Measurements from ENCODE around the gene SMAD9. TPM values are rescaled to one million over a fixed set of nuclear protein-coding genes. Genes with fewer than 3 reads are reported as not detected.

The SMAD9 gene
- total and polyA plus RNA-seq, 2 experiments from 2014 or later, result 10.6 to 10.8 TPM

- peak; percentile 45 for DNase-seq
- peaks cover 16% of the 10 kb centered on the region; the same call in 1 of the 2 replicates for H3K36me3 ChIP-seq (ENCODE audit: low read depth)
- peaks cover 64% of the 10 kb centered on the region for H3K79me2 ChIP-seq (ENCODE audit: insufficient read depth)
- no peaks in the 10 kb centered on the region for H3K27me3 ChIP-seq (replicated peaks; ENCODE audit: insufficient read depth)
- no peak overlapping the region for H3K9ac ChIP-seq
- no peak overlapping the region for H3K27ac ChIP-seq
- no peaks in the 10 kb centered on the region for H3F3A ChIP-seq (ENCODE audit: insufficient read depth)
- peaks cover 9% of the 10 kb centered on the region for H3K4me1 ChIP-seq (ENCODE audit: insufficient read depth)
- peak overlapping the region; percentile 18; the same call in 1 of the 2 replicates for H3K4me3 ChIP-seq
- H4K20me1 ChIP-seq (ENCODE audit: insufficient read depth), result no peaks in the 10 kb centered on the region
- WGBS, 2 experiments (ENCODE audit: low coverage in 1 of 2, low lambda C conversion rate in 2 of 2, missing lambda C conversion rate in 2 of 2), result 58 to 62% methylated on average over 3 of the region's 3 CpGs
- TF ChIP-seq EZH2 (IDR thresholded peaks at IDR 0.05; ENCODE audit: insufficient read depth, poor library complexity, severe bottlenecking) (no peak), EZH2phosphoT487 (IDR thresholded peaks at IDR 0.05; ENCODE audit: insufficient read depth, low read depth) (no peak)
- peak overlapping the region; percentile 25; the same call in 1 of the 2 replicates for H2AFZ ChIP-seq
- no peak overlapping the region for H3K4me2 ChIP-seq (ENCODE audit: unreplicated experiment)
- no peaks in the 10 kb centered on the region for H3K9me3 ChIP-seq (ENCODE audit: low read depth)
- no peaks in the 10 kb centered on the region for H3K9me2 ChIP-seq (ENCODE audit: insufficient read depth)
- in situ Hi-C loops (cut with MboI), result no loop called here
These were observed 97.3 kb downstream of the SMAD9 start for GRCh38 chr13:36822785-36823184.

DNA sequence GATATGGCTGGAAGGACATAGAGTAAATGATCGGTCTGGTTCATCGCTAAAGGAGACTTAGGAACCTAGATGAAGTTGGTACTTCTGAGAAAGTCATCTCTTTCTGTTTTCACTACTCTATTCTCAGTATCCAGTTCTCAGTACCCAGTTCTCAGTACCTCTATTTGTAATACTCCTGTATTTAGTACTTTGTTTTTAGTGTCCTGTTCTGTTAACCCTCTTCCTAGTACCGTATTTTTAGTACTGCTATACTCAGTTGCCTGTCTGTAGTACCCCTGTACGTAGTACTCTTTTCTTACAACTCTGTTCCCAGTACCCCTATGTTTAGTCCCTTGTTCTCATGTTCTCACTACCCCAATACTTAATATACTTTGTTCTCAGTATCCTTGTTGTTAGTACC lies 99.8 kb downstream of the SMAD9 start:
- no peaks in the 10 kb centered on the region for H3K9me2 ChIP-seq (ENCODE audit: insufficient read depth)
- H3K27ac ChIP-seq, result no peak overlapping the region
- TF ChIP-seq EZH2phosphoT487 (IDR thresholded peaks at IDR 0.05; ENCODE audit: insufficient read depth, low read depth), result no peak
- no peak for TF ChIP-seq EZH2 (IDR thresholded peaks at IDR 0.05; ENCODE audit: insufficient read depth, poor library complexity, severe bottlenecking)
- H3K9ac ChIP-seq, result peak overlapping the region; percentile 78
- no peaks in the 10 kb centered on the region for H3K27me3 ChIP-seq (replicated peaks; ENCODE audit: insufficient read depth)
- H3F3A ChIP-seq (ENCODE audit: insufficient read depth), result no peaks in the 10 kb centered on the region
- peaks cover 9% of the 10 kb centered on the region for H3K4me1 ChIP-seq (ENCODE audit: insufficient read depth)
- no peaks in the 10 kb centered on the region for H4K20me1 ChIP-seq (ENCODE audit: insufficient read depth)
- no peaks in the 10 kb centered on the region for H3K9me3 ChIP-seq (ENCODE audit: low read depth)
- peak overlapping the region; percentile 80 for H3K4me2 ChIP-seq (ENCODE audit: unreplicated experiment)
- peak overlapping the region; percentile 93 for H3K4me3 ChIP-seq
- H3K79me2 ChIP-seq (ENCODE audit: insufficient read depth), result peaks cover 60% of the 10 kb centered on the region
- in situ Hi-C loops (cut with MboI), result no loop called here
- DNase-seq, result peak; percentile 24
- no peaks in the 10 kb centered on the region for H3K36me3 ChIP-seq (ENCODE audit: low read depth)
- 32 to 36% methylated on average over 4 of the region's 4 CpGs for WGBS, 2 experiments (ENCODE audit: low coverage in 1 of 2, low lambda C conversion rate in 2 of 2, missing lambda C conversion rate in 2 of 2)
- peak overlapping the region; percentile 100 for H2AFZ ChIP-seq

DNA sequence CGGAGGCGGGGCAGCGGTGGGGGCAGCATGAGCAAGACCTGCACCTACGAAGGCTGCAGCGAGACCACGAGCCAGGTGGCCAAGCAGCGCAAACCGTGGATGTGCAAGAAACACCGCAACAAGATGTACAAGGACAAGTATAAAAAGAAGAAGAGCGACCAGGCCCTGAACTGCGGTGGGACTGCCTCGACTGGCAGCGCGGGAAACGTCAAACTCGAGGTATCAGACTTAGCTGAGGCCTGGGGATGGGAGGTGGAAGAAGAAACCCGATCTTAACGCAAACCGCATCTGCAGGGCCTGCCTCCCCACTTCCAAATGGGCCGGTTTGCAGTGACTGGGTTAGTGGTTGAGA lies 100.3 kb downstream of the SMAD9 start:
- peaks cover 55% of the 10 kb centered on the region for H3K79me2 ChIP-seq (ENCODE audit: insufficient read depth)
- H3K27ac ChIP-seq, result peak overlapping the region; percentile 41
- peak overlapping the region; percentile 80 for H3K4me2 ChIP-seq (ENCODE audit: unreplicated experiment)
- H3F3A ChIP-seq (ENCODE audit: insufficient read depth), result no peaks in the 10 kb centered on the region
- in situ Hi-C loops (cut with MboI), result no loop called here
- peaks cover 9% of the 10 kb centered on the region for H3K4me1 ChIP-seq (ENCODE audit: insufficient read depth)
- no peaks in the 10 kb centered on the region for H3K9me3 ChIP-seq (ENCODE audit: low read depth)
- peak overlapping the region; percentile 78 for H3K9ac ChIP-seq
- 1% methylated on average over 20 of the region's 20 CpGs for WGBS, 2 experiments (ENCODE audit: low coverage in 1 of 2, low lambda C conversion rate in 2 of 2, missing lambda C conversion rate in 2 of 2)
- H3K27me3 ChIP-seq (replicated peaks; ENCODE audit: insufficient read depth), result no peaks in the 10 kb centered on the region
- H4K20me1 ChIP-seq (ENCODE audit: insufficient read depth), result no peaks in the 10 kb centered on the region
- H3K36me3 ChIP-seq (ENCODE audit: low read depth), result no peaks in the 10 kb centered on the region
- peak overlapping the region; percentile 100 for H2AFZ ChIP-seq
- TF ChIP-seq EZH2phosphoT487 (IDR thresholded peaks at IDR 0.05; ENCODE audit: insufficient read depth, low read depth) (no peak), EZH2 (IDR thresholded peaks at IDR 0.05; ENCODE audit: insufficient read depth, poor library complexity, severe bottlenecking) (no peak)
- H3K4me3 ChIP-seq, result peak overlapping the region; percentile 93
- H3K9me2 ChIP-seq (ENCODE audit: insufficient read depth), result no peaks in the 10 kb centered on the region
- DNase-seq, result peak; percentile 52

DNA sequence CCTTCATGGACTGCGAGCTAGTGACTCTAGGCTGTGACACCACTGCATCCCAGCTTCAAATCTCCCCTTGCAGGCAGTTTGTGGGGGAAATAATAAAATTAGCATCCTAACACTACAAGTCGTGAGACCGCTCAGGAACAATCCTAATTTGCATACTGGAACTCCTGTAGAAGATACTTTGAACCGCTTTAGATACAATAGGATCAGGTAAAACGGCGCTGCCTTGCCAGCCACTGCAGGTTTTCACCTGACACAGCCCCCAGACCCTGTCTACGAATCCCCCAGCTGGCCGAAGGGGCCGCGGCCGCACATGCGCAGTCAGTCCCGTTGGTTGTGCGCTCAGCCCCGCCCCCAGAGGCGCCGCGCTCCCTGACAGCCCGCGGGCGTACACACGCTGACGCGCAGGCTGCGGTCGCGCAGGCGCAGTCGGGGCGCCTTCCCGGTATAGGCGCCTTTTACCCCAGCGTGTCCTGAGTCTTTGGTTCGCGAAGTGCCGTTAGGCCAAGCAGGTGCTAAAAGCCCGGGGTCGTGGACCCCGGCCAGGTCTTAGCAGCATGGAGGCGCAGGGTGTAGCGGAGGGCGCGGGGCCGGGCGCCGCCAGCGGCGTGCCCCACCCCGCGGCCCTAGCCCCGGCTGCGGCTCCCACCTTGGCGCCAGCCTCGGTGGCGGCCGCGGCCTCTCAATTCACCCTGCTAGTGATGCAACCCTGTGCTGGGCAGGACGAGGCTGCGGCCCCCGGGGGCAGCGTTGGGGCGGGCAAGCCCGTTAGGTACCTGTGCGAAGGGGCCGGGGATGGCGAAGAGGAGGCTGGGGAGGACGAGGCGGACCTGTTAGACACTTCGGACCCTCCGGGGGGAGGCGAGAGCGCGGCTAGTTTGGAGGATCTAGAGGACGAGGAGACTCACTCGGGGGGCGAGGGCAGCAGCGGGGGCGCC lies 101.0 kb downstream of the SMAD9 start, which contains the start of gene RFXAP:
RFXAP (plus strand) TSS at position 419 of the 935 bp plus-strand sequence; CDS start at position 555, 136 bp downstream.
- H3K4me1 ChIP-seq (ENCODE audit: insufficient read depth), result peaks cover 9% of the 10 kb centered on the region
- H4K20me1 ChIP-seq (ENCODE audit: insufficient read depth), result no peaks in the 10 kb centered on the region
- no peaks in the 10 kb centered on the region for H3K9me2 ChIP-seq (ENCODE audit: insufficient read depth)
- DNase-seq, result peak; percentile 95
- TF ChIP-seq EZH2phosphoT487 (IDR thresholded peaks at IDR 0.05; ENCODE audit: insufficient read depth, low read depth), result no peak
- no peak for TF ChIP-seq EZH2 (IDR thresholded peaks at IDR 0.05; ENCODE audit: insufficient read depth, poor library complexity, severe bottlenecking)
- H3K4me2 ChIP-seq (ENCODE audit: unreplicated experiment), result peak within 1 kb of the TSS; percentile 80
- WGBS, 2 experiments (ENCODE audit: low coverage in 1 of 2, low lambda C conversion rate in 2 of 2, missing lambda C conversion rate in 2 of 2), result 1 to 2% methylated on average over 61 to 78 of the region's 78 CpGs
- H3F3A ChIP-seq (ENCODE audit: insufficient read depth), result no peaks in the 10 kb centered on the region
- H2AFZ ChIP-seq, result peak within 1 kb of the TSS; percentile 100
- no peaks in the 10 kb centered on the region for H3K27me3 ChIP-seq (replicated peaks; ENCODE audit: insufficient read depth)
- no peaks in the 10 kb centered on the region for H3K9me3 ChIP-seq (ENCODE audit: low read depth)
- H3K36me3 ChIP-seq (ENCODE audit: low read depth), result no peaks in the 10 kb centered on the region
- H3K27ac ChIP-seq, result peak within 1 kb of the TSS; percentile 41
- H3K79me2 ChIP-seq (ENCODE audit: insufficient read depth), result peaks cover 48% of the 10 kb centered on the region
- H3K4me3 ChIP-seq, result peak within 1 kb of the TSS; percentile 93
- H3K9ac ChIP-seq, result peak within 1 kb of the TSS; percentile 78
- in situ Hi-C loops (cut with MboI), result no loop called here

Data from GM23248 (cell line).